H9 (cell line): Measurements from ENCODE around the gene AKT3. TPM values are rescaled to one million over a fixed set of nuclear protein-coding genes. Genes with fewer than 3 reads are reported as not detected.

Experiments used
- DNase-seq: peaks from one replicate; pipeline ENCODE4 v3.0.0-alpha.2; 2017
- H2AFZ ChIP-seq: one replicate; pipeline ENCODE4 v1.6.1; 2013; ENCODE audit warnings: mild to moderate bottlenecking, low read length, control low read depth, moderate library complexity
- H2AK5ac ChIP-seq: 2 replicates; pipeline ENCODE4 v1.6.1; 2013; ENCODE audit warnings: low read length, control low read depth, mixed read lengths; ENCODE audit not compliant: insufficient read length
- H2BK120ac ChIP-seq: one replicate; pipeline ENCODE4 v1.6.1; 2013; ENCODE audit warnings: low read depth, mild to moderate bottlenecking, low read length, control low read depth, inconsistent platforms; ENCODE audit not compliant: poor library complexity, severe bottlenecking
- H2BK12ac ChIP-seq: 2 replicates; pipeline ENCODE4 v1.6.1; 2013; ENCODE audit warnings: low read length, control low read depth, mixed read lengths, low read depth; ENCODE audit not compliant: insufficient read length
- H2BK15ac ChIP-seq: 2 replicates; pipeline ENCODE4 v1.6.1; 2013; ENCODE audit warnings: low read depth, low read length, control low read depth
- H2BK20ac ChIP-seq: one replicate; pipeline ENCODE4 v1.6.1; 2013; ENCODE audit warnings: low read depth, mild to moderate bottlenecking, low read length, control low read depth, inconsistent platforms; ENCODE audit not compliant: poor library complexity, severe bottlenecking
- H2BK5ac ChIP-seq: 2 replicates; pipeline ENCODE4 v1.6.1; 2013; ENCODE audit warnings: low read length, control low read depth, mixed read lengths; ENCODE audit not compliant: insufficient read length
- H3K14ac ChIP-seq: 2 replicates; pipeline ENCODE4 v1.6.1; 2013; ENCODE audit warnings: low read length, control low read depth; ENCODE audit not compliant: insufficient read depth
- H3K18ac ChIP-seq: 2 replicates; pipeline ENCODE4 v1.6.1; 2013; ENCODE audit warnings: low read depth, mild to moderate bottlenecking, mixed read lengths, low read length, control low read depth; ENCODE audit not compliant: insufficient read length
- H3K23ac ChIP-seq: 2 replicates; pipeline ENCODE4 v1.6.1; 2013; ENCODE audit warnings: low read length, control low read depth, mixed read lengths, low read depth; ENCODE audit not compliant: insufficient read length
- H3K23me2 ChIP-seq: 2 replicates; pipeline ENCODE4 v1.6.1; 2013; ENCODE audit warnings: low read depth, mild to moderate bottlenecking, mixed read lengths, low read length, control low read depth; ENCODE audit not compliant: insufficient read length, poor library complexity, severe bottlenecking
- H3K27ac ChIP-seq: 2 replicates; pipeline ENCODE4 v1.5.1; 2013; ENCODE audit warnings: low read length, control low read depth, mixed read lengths, low read depth; ENCODE audit not compliant: insufficient read length
- H3K27me3 ChIP-seq: 2 replicates; pipeline ENCODE4 v1.6.1; 2013; ENCODE audit warnings: low read length, control low read depth, inconsistent platforms; ENCODE audit not compliant: insufficient read depth
- H3K4ac ChIP-seq: 2 replicates; pipeline ENCODE4 v1.6.1; 2013; ENCODE audit warnings: low read depth, mild to moderate bottlenecking, control low read depth, inconsistent platforms, low read length, moderate library complexity
- H3K4me1 ChIP-seq: 2 replicates; pipeline ENCODE4 v1.6.1; 2013; ENCODE audit warnings: low read length, control low read depth, inconsistent platforms; ENCODE audit not compliant: insufficient read depth
- H3K4me2 ChIP-seq: 2 replicates; pipeline ENCODE4 v1.6.1; 2013; ENCODE audit warnings: low read length, control low read depth, mixed read lengths; ENCODE audit not compliant: insufficient read length, insufficient read depth
- H3K56ac ChIP-seq: 2 replicates; pipeline ENCODE4 v1.6.1; 2013; ENCODE audit warnings: low read depth, mild to moderate bottlenecking, mixed read lengths, low read length, control low read depth; ENCODE audit not compliant: insufficient read length
- H3K79me1 ChIP-seq: 2 replicates; pipeline ENCODE4 v1.6.1; 2013; ENCODE audit warnings: low read depth, mild to moderate bottlenecking, moderate library complexity, low read length, control low read depth, inconsistent platforms; ENCODE audit not compliant: insufficient read depth, poor library complexity, severe bottlenecking
- H3K79me2 ChIP-seq: 2 replicates; pipeline ENCODE4 v1.6.1; 2013; ENCODE audit warnings: low read length, control low read depth, inconsistent platforms; ENCODE audit not compliant: insufficient read depth
- H3K9ac ChIP-seq: 2 replicates; pipeline ENCODE4 v1.6.1; 2013; ENCODE audit warnings: low read length, control low read depth, mixed read lengths; ENCODE audit not compliant: insufficient read length; ENCODE audit errors: extremely low read depth
- H3K9me3 ChIP-seq: one replicate; pipeline ENCODE4 v1.6.1; 2013; ENCODE audit warnings: low read depth, low read length, inconsistent platforms; ENCODE audit not compliant: control insufficient read depth
- H3T11ph ChIP-seq: one replicate; pipeline ENCODE4 v1.6.1; 2013; ENCODE audit warnings: mild to moderate bottlenecking, low read length, control low read depth, inconsistent platforms
- H4K20me1 ChIP-seq: one replicate; pipeline ENCODE4 v1.6.1; 2013; ENCODE audit not compliant: control insufficient read depth, insufficient read length, insufficient read depth
- H4K5ac ChIP-seq: 2 replicates; pipeline ENCODE4 v1.6.1; 2013; ENCODE audit warnings: low read depth, mild to moderate bottlenecking, mixed read lengths, low read length, control low read depth; ENCODE audit not compliant: insufficient read length
- H4K8ac ChIP-seq: replicated peaks from 2 replicates; pipeline ENCODE4 v1.6.1; 2013; ENCODE audit warnings: low read length, control low read depth, mixed read lengths, low read depth; ENCODE audit not compliant: insufficient read length
- H4K91ac ChIP-seq: 2 replicates; pipeline ENCODE4 v1.6.1; 2013; ENCODE audit warnings: low read depth, mild to moderate bottlenecking, moderate library complexity, mixed read lengths, low read length, control low read depth; ENCODE audit not compliant: insufficient read length
- H3K27ac Mint-ChIP-seq, 3 experiments: 2 replicates in 2 of 3; 3 replicates in 1 of 3; pipeline ENCODE4 v1.8.0; 2020 to 2021; ENCODE audit warnings: mixed read lengths in 3 of 3, mild to moderate bottlenecking in 1 of 3, moderate library complexity in 1 of 3
- H3K27me3 Mint-ChIP-seq: 2 replicates; pipeline ENCODE4 v1.8.0; 2021; ENCODE audit warnings: low read depth, mild to moderate bottlenecking, moderate library complexity, mixed read lengths
- H3K36me3 Mint-ChIP-seq, 3 experiments: 2 replicates in 2 of 3; 3 replicates in 1 of 3; pipeline ENCODE4 v1.8.0; 2020 to 2021; ENCODE audit warnings: low read depth in 3 of 3, mixed read lengths in 3 of 3; ENCODE audit not compliant: insufficient read depth in 1 of 3
- H3K4me1 Mint-ChIP-seq, 2 experiments: 2 replicates each; pipeline ENCODE4 v1.8.0; 2020; ENCODE audit warnings: mixed read lengths in 2 of 2
- H3K4me3 Mint-ChIP-seq, 2 experiments: 2 replicates in 1 of 2; 3 replicates in 1 of 2; pipeline ENCODE4 v1.8.0; 2020 to 2021; ENCODE audit warnings: mild to moderate bottlenecking in 2 of 2, mixed read lengths in 2 of 2, moderate library complexity in 1 of 2
- H3K9me3 Mint-ChIP-seq, 2 experiments: 2 replicates in 1 of 2; 3 replicates in 1 of 2; pipeline ENCODE4 v1.8.0; 2020; ENCODE audit warnings: mild to moderate bottlenecking in 2 of 2, mixed read lengths in 2 of 2, moderate library complexity in 1 of 2
- WGBS: extraction: QIAGEN DNeasy Blood & Tissue Kit; methylation state at CpG from one replicate; pipeline ENCODE4 v1.1.7; 2013; ENCODE audit warnings: missing lambda C conversion rate, low lambda C conversion rate, mixed read lengths; ENCODE audit not compliant: insufficient read length; ENCODE audit errors: extremely low coverage; 5-methylcytosine and 5-hydroxymethylcytosine counted together
- total RNA-seq: library from RNA; stranded (reverse); gene quantifications from 2 replicates; pipeline ENCODE4 v1.2.1, GENCODE V29; 2021
- TF ChIP-seq, protein P1 (sequence below): fragments of 200-600 bp; sonication (generic); conservative IDR thresholded peaks from 3 replicates; pipeline ENCODE4 v1.8.0; 2021; ENCODE audit warnings: antibody characterized with exemption, mild to moderate bottlenecking

Gene AKT3
- total RNA-seq, 1 experiment from 2014 or later = 27.8 TPM

DNA sequence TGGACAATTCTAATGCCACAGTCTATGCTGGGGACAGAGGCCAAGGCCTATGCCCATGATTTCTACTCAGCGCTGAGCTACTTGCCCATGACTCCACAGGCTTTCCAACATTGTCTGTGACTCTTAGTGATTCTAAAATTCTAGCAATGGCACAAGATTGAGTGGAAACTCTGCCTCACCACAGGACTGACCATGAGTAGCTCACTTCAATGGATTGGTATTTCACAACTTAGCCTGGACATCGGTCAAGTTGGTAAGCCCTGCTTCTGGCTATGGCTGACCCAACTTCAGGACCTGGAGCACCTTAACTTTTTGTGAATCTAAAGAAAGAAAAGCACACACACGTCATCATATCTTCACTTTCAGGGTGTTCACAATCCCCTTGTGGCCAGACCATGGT is 339.1 kb downstream of the AKT3 start:
- H3K27me3 Mint-ChIP-seq = no peaks in the 10 kb centered on the region
- whole genome bisulfite sequencing = no CpG with 5 or more reads among the region's 3 CpGs
- Histone ChIP-seq H3K9me3 (no peaks in the 10 kb centered on the region), H3K4me2 (no peak overlapping the region), H2BK120ac (no peak overlapping the region), H2BK15ac (no peak overlapping the region), H2BK12ac (no peak overlapping the region), H3K79me2 (no peaks in the 10 kb centered on the region), H3T11ph (no peak overlapping the region), H3K23ac (no peak overlapping the region), H3K14ac (no peak overlapping the region), H3K56ac (no peak overlapping the region), H3K27me3 (no peaks in the 10 kb centered on the region), H4K20me1 (no peaks in the 10 kb centered on the region), H3K18ac (no peak overlapping the region), H4K91ac (no peak overlapping the region), H2AFZ (no peak overlapping the region), H2AK5ac (no peak overlapping the region), H3K4ac (no peak overlapping the region), H3K4me1 (peaks cover 6% of the 10 kb centered on the region; the same call in 1 of the 2 replicates), H4K5ac (no peak overlapping the region), H4K8ac (no peak overlapping the region), H3K27ac (no peak overlapping the region), H2BK5ac (no peak overlapping the region), H3K9ac (no peak overlapping the region), H2BK20ac (no peak overlapping the region), H3K79me1 (no peaks in the 10 kb centered on the region), H3K23me2 (no peaks in the 10 kb centered on the region)
- TF ChIP-seq, protein P1, sequence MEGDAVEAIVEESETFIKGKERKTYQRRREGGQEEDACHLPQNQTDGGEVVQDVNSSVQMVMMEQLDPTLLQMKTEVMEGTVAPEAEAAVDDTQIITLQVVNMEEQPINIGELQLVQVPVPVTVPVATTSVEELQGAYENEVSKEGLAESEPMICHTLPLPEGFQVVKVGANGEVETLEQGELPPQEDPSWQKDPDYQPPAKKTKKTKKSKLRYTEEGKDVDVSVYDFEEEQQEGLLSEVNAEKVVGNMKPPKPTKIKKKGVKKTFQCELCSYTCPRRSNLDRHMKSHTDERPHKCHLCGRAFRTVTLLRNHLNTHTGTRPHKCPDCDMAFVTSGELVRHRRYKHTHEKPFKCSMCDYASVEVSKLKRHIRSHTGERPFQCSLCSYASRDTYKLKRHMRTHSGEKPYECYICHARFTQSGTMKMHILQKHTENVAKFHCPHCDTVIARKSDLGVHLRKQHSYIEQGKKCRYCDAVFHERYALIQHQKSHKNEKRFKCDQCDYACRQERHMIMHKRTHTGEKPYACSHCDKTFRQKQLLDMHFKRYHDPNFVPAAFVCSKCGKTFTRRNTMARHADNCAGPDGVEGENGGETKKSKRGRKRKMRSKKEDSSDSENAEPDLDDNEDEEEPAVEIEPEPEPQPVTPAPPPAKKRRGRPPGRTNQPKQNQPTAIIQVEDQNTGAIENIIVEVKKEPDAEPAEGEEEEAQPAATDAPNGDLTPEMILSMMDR = no peak
- peaks cover 3 to 11% (median 10%) of the 10 kb centered on the region in 3 experiments; a peak in 4 of 7 replicates for H3K36me3 Mint-ChIP-seq
- no peak for DNase-seq
- H3K4me3 Mint-ChIP-seq = no peak overlapping the region
- no peaks in the 10 kb centered on the region for H3K9me3 Mint-ChIP-seq
- 0 out of 7 replicates have a peak overlapping the region, but pooled peaks of 1 of the 3 experiments have one; percentile 41 for H3K27ac Mint-ChIP-seq
- peaks cover 34 to 37% of the 10 kb centered on the region in 2 experiments for H3K4me1 Mint-ChIP-seq
